GM21367 (cell line): ENCODE results near the gene FAM200B.

Experiments
- ATAC-seq: cut with Tn5 transposase; IDR thresholded peaks from one replicate; pipeline ENCODE4 v1.9.1; 2021; ENCODE audit not compliant: unreplicated experiment

FAM200B gene

DNA sequence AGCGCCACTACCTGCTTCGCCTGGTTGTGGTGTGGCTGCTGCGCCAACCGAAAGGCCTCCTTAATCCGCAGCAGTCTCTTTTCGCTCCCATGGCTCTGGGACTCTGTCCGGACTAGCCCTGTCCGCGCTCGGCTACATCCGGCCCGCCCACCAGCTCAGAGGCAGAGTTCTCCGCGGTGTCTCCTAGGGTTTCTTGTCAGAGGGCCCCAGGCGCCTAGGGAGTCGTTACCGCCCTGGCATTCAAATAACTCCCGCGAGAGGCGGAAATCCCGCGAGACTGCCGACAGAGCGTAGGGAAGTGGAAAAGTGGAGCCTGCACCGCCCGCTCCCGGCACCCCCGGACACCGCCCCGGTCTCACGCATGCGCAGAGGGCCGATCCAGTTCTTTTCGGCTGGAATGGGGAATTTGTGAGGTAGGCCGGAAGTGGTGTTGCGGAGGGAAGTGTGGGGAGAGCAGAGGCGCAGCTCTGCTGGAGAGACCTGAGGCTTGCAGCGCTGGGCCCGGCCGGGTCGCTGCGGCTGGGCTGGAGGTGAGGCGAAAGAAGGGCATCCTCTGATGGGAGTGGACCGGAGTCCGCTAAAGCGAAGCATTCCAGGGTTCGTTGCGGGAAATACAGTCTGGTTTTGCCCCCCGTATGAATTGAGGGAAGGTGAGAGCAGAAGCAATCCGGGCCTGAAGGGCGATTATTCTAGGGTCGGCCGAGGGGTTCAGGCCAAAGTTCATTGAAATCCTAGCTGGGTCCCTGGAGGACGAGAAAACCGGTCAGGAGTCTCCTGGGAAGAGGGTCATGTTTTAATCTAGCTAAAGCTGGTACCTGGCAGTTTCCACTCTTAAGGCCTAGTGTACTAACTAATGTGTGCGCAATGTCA, at the start of gene FAM200B:
Gene FAM200B, plus strand, starts transcription at position 456 of the 870 bp plus-strand sequence. CDS start 5,151 bp downstream, outside the sequence.
- ATAC-seq: peak; percentile 91

- ATAC-seq: no peak
Observed at GRCh38 chr4:15636818-15637217, 44.8 kb upstream of the FAM200B start.

GRCh38 chr4:15638418-15638817, 43.2 kb upstream of the FAM200B start:
- no peak for ATAC-seq

GRCh38 chr4:15648600-15648999, 33.0 kb upstream of the FAM200B start:
- ATAC-seq: no peak

- peak; percentile 30 for ATAC-seq
Observed at GRCh38 chr4:15649914-15650545, 31.6 kb upstream of the FAM200B start.

GRCh38 chr4:15651676-15652075, 30.0 kb upstream of the FAM200B start:
- ATAC-seq: no peak

DNA sequence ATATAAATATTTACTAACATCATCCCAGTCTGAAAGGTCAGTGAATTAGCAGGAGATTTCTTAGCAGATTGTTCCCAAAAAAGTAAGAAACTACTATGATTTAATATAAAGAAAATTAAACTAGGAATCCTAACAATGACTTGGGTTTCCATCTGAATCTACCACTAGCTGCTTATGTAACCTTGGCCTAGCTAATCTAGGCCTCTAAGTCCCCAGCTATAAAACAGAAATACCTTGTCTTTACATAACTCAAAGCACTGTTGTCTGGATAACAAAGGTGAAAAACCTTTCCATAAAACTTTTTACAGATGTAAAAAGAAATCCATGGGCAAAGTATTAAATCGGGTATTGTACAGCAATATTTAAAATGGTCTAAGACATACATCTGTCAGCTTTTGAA, 29.4 kb upstream of the FAM200B start:
- ATAC-seq: no peak

DNA sequence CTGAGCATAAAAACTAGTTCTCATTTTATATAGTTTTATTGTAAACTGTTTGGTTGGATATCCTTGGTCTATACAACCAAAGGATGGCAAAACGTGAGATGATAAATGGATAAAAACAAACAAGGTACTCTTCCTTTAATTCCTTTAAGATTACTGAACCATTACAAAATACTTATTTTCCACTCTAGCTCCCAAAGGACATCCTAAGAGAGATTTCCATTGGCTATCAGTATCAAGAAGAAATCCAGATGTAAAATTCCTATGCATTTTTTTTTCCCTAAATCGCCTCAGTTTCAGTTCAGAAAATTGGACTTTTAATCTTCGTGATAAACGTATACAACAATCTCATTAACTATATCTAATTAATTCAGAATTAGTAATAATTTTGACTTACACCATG, 28.8 kb upstream of the FAM200B start:
- ATAC-seq: no peak

DNA sequence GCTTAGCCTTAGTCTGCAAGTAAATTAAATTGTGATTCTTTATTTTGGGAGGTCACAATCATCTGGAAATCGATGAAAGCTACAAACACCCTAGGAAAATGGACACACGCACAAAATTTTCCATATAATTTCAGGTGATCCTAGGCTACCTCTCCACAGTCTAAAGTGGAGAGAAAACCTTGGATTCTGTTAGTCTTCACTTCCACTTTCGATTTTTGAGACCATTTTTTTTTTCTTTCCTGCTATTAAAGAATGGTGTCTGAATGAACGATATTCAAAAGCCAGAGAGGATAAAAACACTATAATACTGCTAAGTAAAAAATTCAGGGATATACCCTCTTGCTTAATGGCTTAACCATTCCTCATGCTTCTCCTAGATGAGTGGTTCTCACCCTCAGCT, 28.2 kb upstream of the FAM200B start:
- ATAC-seq: no peak

- no peak for ATAC-seq
Observed at GRCh38 chr4:15653864-15654592, 27.6 kb upstream of the FAM200B start.

GRCh38 chr4:15654593-15655222, 26.9 kb upstream of the FAM200B start:
- peak; percentile 43 for ATAC-seq

- peak; percentile 58 for ATAC-seq
Observed at GRCh38 chr4:15655223-15656037, 26.2 kb upstream of the FAM200B start, which contains the start of gene FBXL5. Gene FBXL5, minus strand, starts transcription at chr4:15655357. Its CDS starts 70 bp downstream, at chr4:15655287.

- ATAC-seq: no peak
Observed at GRCh38 chr4:15656038-15656470, 25.6 kb upstream of the FAM200B start.

DNA sequence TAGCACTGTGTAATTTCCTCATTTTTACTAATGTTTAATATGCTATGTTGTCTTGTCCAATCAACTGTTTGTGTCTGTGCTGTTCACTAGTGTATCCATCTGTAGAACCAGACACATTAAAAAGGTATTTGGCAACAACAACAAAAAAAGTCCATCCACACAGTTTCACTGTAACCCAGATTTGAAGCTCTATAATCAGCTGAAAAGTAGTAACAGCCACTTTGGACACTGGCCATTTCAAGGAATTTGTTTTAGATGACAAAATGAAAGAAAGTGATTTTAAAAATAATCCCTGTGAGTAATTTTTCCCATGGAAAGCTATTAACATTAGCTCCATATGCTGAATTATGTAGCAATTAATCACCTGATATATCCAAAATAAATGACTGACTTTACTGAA, 24.3 kb upstream of the FAM200B start:
- ATAC-seq: no peak

GRCh38 chr4:15658136-15658770, 23.4 kb upstream of the FAM200B start:
- no peak for ATAC-seq

- ATAC-seq: no peak
Observed at GRCh38 chr4:15658781-15659180, 22.8 kb upstream of the FAM200B start.

DNA sequence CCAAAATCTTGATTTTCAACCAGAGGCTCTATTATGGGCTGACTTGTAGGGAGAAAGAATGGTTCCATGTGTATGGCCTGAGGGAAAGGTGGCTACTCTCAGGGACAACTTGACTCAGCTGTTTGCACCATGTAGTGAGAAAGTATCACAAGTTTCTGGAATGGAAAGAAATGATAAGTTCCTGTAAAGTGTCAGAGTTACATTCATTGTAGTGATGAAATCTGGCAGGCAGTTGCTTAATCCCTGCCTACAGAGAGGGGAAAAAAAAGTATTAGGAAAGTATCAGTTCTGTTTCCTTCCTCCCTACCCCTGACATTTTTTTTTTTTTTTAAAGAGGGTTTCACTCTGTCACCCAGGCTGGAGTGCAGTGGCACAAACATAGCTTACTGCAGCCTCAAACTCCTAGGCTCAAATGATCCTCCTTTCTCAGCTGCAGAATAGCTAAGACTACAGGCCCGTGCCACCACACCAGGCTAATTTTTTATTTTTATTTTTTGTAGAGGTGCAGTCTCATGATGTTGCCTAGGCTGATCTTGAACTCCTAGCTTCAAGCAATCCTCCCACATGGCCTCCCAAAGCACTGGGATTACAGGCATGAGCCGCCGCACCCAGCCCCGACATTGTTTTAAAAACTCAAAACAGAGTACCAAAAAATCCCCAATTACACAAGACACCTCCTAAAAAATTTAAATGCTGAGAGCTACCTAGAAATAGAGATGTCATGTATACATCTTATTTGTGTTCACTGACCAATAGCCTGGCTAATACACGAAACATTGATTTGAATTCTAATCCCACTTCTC, 21.7 kb upstream of the FAM200B start:
- no peak for ATAC-seq

DNA sequence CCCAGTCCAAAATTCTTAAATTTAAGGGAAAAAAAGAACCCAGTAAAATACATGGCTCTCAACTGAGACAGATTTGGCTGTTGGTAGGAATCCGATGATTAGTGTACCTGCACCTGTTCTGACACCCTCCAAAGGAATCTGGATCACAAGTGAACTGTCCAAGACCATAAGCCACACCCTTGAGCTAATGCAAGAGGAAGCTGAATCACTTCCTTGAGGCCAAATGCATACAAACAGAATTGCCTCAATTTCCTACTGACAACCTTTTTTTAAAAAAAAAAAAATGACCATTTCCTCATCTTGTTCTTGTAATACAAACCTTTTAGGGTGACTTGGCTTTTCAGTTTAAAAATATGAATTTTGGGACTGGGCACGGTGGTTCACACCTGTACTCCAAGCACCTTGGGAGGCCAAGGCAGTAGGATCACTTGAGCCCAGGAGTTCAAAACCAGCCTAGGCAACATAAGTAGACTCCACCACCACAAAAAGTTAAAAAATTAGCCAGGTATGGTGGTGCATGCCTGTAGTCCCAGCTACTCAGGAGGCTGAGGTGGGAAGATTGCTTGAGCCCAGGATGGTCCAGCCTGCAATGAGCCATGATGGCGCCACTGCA, 15.8 kb upstream of the FAM200B start:
- ATAC-seq: no peak
